HG02885 (cell line): Measurements from ENCODE around the gene UCN3.
A peak's percentile ranks its signal among the peaks of the same experiment; 100 is the strongest.
"Not testable (repeated sequence)": the region's sequence is repeated elsewhere in the genome, so short reads cannot be mapped to it uniquely, and the experiment has no call there.

Experiments
- ATAC-seq: cut with Tn5 transposase; IDR thresholded peaks from one replicate; pipeline ENCODE4 v1.9.1; 2021; ENCODE audit warnings: mild to moderate bottlenecking; ENCODE audit not compliant: unreplicated experiment, poor library complexity

Gene UCN3

GRCh38 chr10:5402798-5403197 is 38.0 kb downstream of the UCN3 start:
- ATAC-seq = no peak

GRCh38 chr10:5404208-5405041 is 39.7 kb downstream of the UCN3 start, which contains the start of gene TUBAL3:
TSS of gene TUBAL3 (minus strand) at chr10:5404828. CDS start at chr10:5404792, 36 bp downstream.
- ATAC-seq = no peak

GRCh38 chr10:5406918-5407317 is 42.2 kb downstream of the UCN3 start:
- ATAC-seq = no peak

GRCh38 chr10:5410787-5411186 is 46.0 kb downstream of the UCN3 start:
- ATAC-seq = not testable (repeated sequence)

GRCh38 chr10:5411941-5412276 is 47.1 kb downstream of the UCN3 start:
- peak; percentile 2 for ATAC-seq

GRCh38 chr10:5412277-5412941 is 47.6 kb downstream of the UCN3 start, which contains the start of gene NET1:
TSS of gene NET1 (plus strand) at chr10:5412557. CDS start at chr10:5412693, 136 bp downstream.
- ATAC-seq = peak; percentile 99

GRCh38 chr10:5413012-5413938 is 48.5 kb downstream of the UCN3 start:
- ATAC-seq = no peak

GRCh38 chr10:5416981-5417380 is 52.2 kb downstream of the UCN3 start:
- ATAC-seq = no peak

GRCh38 chr10:5418584-5418983 is 53.8 kb downstream of the UCN3 start:
- ATAC-seq = no peak

- no peak for ATAC-seq
Observed at GRCh38 chr10:5419466-5420094, 54.8 kb downstream of the UCN3 start.

GRCh38 chr10:5423771-5424170 is 59.0 kb downstream of the UCN3 start:
- ATAC-seq = no peak
